Gastroesophageal sphincter (tissue), 4 donors: ENCODE measurements around the gene CENPM. TPM values are rescaled to one million over a fixed set of nuclear protein-coding genes. Genes with fewer than 3 reads are reported as not detected.

ENCODE experiments used
- ATAC-seq: fragments of 150-250 bp; one replicate; pipeline ENCODE4 v1.9.1; 2016; ENCODE audit warnings: mild to moderate bottlenecking, moderate library complexity
- H3K27ac ChIP-seq, 4 donors: fragments of 200-600 bp; sonication (generic) in 3 of 4; 1 replicate in 3 of 4; 2 replicates in 1 of 4; pipeline ENCODE4 v1.5.1; 2016 to 2019
- H3K27me3 ChIP-seq: fragments of 200-600 bp; sonication (generic); one replicate; pipeline ENCODE4 v1.5.1; 2019
- H3K36me3 ChIP-seq, 2 donors: fragments of 200-600 bp; sonication (generic); one replicate each; pipeline ENCODE4 v1.5.1; 2019; ENCODE audit warnings: control low read depth in 1 of 2
- H3K4me1 ChIP-seq, 3 donors: fragments of 200-600 bp; sonication (generic); 1 replicate in 2 of 3; 2 replicates in 1 of 3; pipeline ENCODE4 v1.5.1; 2016 to 2019; ENCODE audit warnings: control low read depth in 2 of 3
- H3K4me3 ChIP-seq, 2 donors: fragments of 200-600 bp; sonication (generic); one replicate each; pipeline ENCODE4 v1.5.1; 2019; ENCODE audit warnings: mild to moderate bottlenecking in 1 of 2, moderate library complexity in 1 of 2
- H3K9me3 ChIP-seq, 3 donors: fragments of 200-600 bp; sonication (generic); one replicate each; pipeline ENCODE4 v1.5.1; 2017 to 2019; ENCODE audit warnings: control low read depth in 2 of 3
- CTCF ChIP-seq, 4 experiments: fragments of 200-600 bp in 2 of 4; fragments of 450-650 bp in 2 of 4; sonication (generic) in 1 of 4; IDR thresholded peaks; one replicate each; pipeline ENCODE4 v1.5.1; 2017 to 2019; ENCODE audit warnings: antibody characterized with exemption in 4 of 4, mild to moderate bottlenecking in 2 of 4, moderate library complexity in 2 of 4
- EP300 ChIP-seq: sonication (generic); formaldehyde crosslinking; IDR thresholded peaks from one replicate; pipeline ENCODE4 v1.6.1; 2017; ENCODE audit warnings: antibody characterized with exemption, mild to moderate bottlenecking
- POLR2A ChIP-seq, 2 donors: fragments of 450-650 bp; IDR thresholded peaks; one replicate each; pipeline ENCODE4 v1.6.1; 2017; ENCODE audit warnings: antibody characterized with exemption in 2 of 2, mild to moderate bottlenecking in 2 of 2, moderate library complexity in 1 of 2
- POLR2AphosphoS5 ChIP-seq: sonication (generic); formaldehyde crosslinking; IDR thresholded peaks from one replicate; pipeline ENCODE4 v1.6.1; 2017; ENCODE audit warnings: antibody characterized with exemption
- WGBS, 2 donors: methylation state at CpG; one replicate each; pipeline ENCODE4 v1.1.5; 2018; ENCODE audit warnings: low coverage in 1 of 2; 5-methylcytosine and 5-hydroxymethylcytosine counted together
- total RNA-seq, 4 donors: library from RNA; depleted of rRNA; stranded (reverse); fragments of >200 nt; gene quantifications; one replicate each; pipeline ENCODE4 v1.1.0, GENCODE V29; 2016

Gene CENPM
- total RNA-seq, 4 donors from 2014 or later: 1.9 to 3.4 TPM; not detected in 2

- Histone ChIP-seq H3K27me3 (peaks cover 33% of the 10 kb centered on the region), H3K4me1 (peaks cover 0 to 31% (median 17%) of the 10 kb centered on the region in 3 donors), H3K4me3 (no peak overlapping the region), H3K9me3 (no peaks in the 10 kb centered on the region), H3K27ac (no peak overlapping the region), H3K36me3 (peaks cover 0 to 60% of the 10 kb centered on the region in 2 donors)
- TF ChIP-seq POLR2AphosphoS5 (no peak), POLR2A (IDR thresholded peaks at IDR 0.05) (no peak), CTCF (IDR thresholded peaks at IDR 0.05) (no peak), EP300 (no peak)
- 80 to 100% methylated on average over 1 to 2 of the region's 5 CpGs for WGBS, 2 donors
- no peak for ATAC-seq
Observed at GRCh38 chr22:41906822-41907221, 40.1 kb downstream of the CENPM start.

- Histone ChIP-seq H3K4me3 (no peak overlapping the region), H3K9me3 (no peaks in the 10 kb centered on the region), H3K4me1 (peaks cover 0 to 20% (median 9%) of the 10 kb centered on the region in 3 donors), H3K27ac (no peak overlapping the region), H3K36me3 (peaks cover 0 to 72% of the 10 kb centered on the region in 2 donors), H3K27me3 (peaks cover 21% of the 10 kb centered on the region)
- TF ChIP-seq POLR2AphosphoS5 (no peak), POLR2A (IDR thresholded peaks at IDR 0.05) (no peak), CTCF (IDR thresholded peaks at IDR 0.05) (no peak), EP300 (no peak)
- WGBS, 2 donors: 94% methylated on average over 7 of the region's 23 CpGs; no CpG with 5 or more reads in 1 of the 2 donors
- no peak for ATAC-seq
Observed at GRCh38 chr22:41905411-41906202, 41.3 kb downstream of the CENPM start.

- no peak for ATAC-seq
- Histone ChIP-seq H3K9me3 (no peaks in the 10 kb centered on the region), H3K27ac (no peak overlapping the region), H3K4me1 (peaks cover 0 to 12% (median 0%) of the 10 kb centered on the region in 3 donors), H3K36me3 (peaks cover 0 to 81% of the 10 kb centered on the region in 2 donors), H3K27me3 (peaks cover 12% of the 10 kb centered on the region), H3K4me3 (no peak overlapping the region)
- TF ChIP-seq POLR2A (IDR thresholded peaks at IDR 0.05) (no peak), CTCF (IDR thresholded peaks at IDR 0.05) (no peak), POLR2AphosphoS5 (no peak), EP300 (no peak)
- WGBS, 2 donors: 80 to 82% methylated on average over 5 of the region's 24 CpGs
Observed at GRCh38 chr22:41904450-41905410, 42.2 kb downstream of the CENPM start.

GRCh38 chr22:41902932-41903421 lies 44.0 kb downstream of the CENPM start:
- H3K36me3 ChIP-seq: peaks cover 0 to 99% of the 10 kb centered on the region in 2 donors

More at GRCh38 chr22:41902932-41903421, 44.0 kb downstream of the CENPM start:
- H3K27me3 ChIP-seq: no peaks in the 10 kb centered on the region
- WGBS, 2 donors: 70% methylated on average over 2 of the region's 15 CpGs; no CpG with 5 or more reads in 1 of the 2 donors
- no peak overlapping the region for H3K27ac ChIP-seq
- no peak overlapping the region for H3K4me3 ChIP-seq
- H3K4me1 ChIP-seq: no peaks in the 10 kb centered on the region
- no peak for ATAC-seq
- no peaks in the 10 kb centered on the region for H3K9me3 ChIP-seq
- TF ChIP-seq POLR2AphosphoS5: no peak
- no peak for TF ChIP-seq CTCF (IDR thresholded peaks at IDR 0.05)
- TF ChIP-seq EP300: no peak
- no peak for TF ChIP-seq POLR2A (IDR thresholded peaks at IDR 0.05)
